ENCODE data around the gene KDM6B. TPM values are rescaled to one million over a fixed set of nuclear protein-coding genes. Genes with fewer than 3 reads are reported as not detected.

Gene KDM6B
- total RNA-seq, 1 experiment from 2014 or later = 41.3 TPM

DNA sequence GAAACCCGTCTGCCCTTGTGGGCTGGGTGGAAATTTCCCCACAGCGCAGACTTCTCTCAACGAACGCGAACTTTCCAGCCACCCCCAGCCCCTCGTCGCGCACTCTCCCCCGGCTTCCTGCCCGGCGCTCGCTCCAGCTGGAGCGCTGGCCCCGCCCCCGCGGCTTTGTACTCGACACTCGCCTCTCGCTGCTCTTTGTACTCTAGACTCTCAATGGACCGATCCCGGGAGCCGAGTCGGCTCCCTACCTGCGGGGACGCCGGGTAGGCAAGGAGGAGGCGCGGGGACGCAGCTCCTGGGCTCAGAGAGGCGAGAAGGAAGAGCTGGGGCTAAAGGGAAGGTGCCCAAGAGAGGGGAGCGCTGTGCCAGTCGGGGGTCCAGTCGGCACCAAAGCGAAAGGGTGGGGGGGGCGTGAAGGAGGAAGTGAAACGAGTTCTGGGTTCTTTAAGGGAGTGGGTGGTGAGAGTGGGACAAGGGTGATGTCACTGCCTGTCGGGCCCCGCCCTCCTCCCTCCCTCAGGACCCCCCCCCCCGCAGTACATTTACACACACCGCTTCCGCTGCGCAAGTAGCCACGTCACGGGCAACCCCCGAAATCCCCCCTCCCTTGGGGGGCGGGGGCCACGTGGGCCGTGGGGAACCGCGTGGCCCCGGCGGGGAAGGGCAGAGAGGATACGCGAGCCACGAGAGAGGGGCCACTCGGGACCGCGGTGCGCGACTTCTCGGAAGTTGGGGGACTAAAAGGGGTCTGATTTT, 9.7 kb downstream of the KDM6B start:
- POLR2A ChIA-PET (ENCODE audit: unreplicated experiment) = interaction anchor here (0.5 to 0.6 kb wide), 2 partner anchors 69 to 160 kb away, joined by 4 to 7 read pairs; no protein-coding TSS in a partner anchor
- BruUV-seq (replicated peaks) = no TSS peak
- peaks cover 23% of the 10 kb centered on the region for H3K79me2 ChIP-seq (ENCODE audit: low read depth)

DNA sequence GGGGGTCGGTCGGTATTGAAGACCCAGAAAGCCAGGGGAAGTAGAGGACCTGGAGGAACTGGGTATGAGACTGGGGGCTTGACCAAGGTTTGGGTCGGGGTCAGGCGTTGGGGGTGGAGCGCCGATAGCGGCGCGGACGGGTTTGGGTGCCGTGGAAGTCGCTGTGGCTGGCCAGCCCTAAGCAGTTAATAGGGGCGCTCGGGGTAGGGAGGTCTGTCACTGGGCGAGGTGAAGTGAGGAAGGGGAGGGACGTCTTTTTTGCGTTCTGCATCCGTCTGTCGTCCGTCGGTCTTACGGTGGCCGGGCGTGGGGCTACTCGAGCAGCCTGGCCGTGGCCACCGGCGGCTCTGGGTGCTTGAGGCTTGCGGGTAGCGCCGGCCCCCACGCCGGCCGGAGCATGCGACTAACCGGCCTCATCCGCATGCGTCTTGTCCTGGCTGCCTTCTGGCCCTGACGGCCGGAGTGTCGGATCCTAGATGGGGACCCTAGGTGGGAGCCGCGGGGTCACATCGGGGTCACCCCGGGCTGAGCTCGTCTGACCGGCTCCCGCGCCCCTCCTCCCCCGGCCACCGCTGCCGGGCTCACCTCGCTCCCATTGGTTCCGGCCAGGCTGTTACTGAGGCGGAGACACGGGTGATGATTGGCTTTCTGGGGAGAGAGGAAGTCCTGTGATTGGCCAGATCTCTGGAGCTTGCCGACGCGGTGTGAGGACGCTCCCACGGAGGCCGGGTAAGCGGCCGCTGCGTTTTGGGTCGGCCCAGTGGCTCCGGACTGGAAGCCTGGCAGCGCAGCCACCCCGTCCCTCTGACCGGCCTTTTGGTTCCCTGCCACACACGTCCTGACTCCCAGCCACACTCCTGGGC, 10.5 kb downstream of the KDM6B start:
- Histone ChIP-seq H3K4me1 (replicated peaks; ENCODE audit: insufficient read depth) (peaks cover 10% of the 10 kb centered on the region), H3K4me2 (peak overlapping the region; percentile 97), H3K4me3 (peak overlapping the region; percentile 93), H3F3A (ENCODE audit: insufficient read depth, low read depth) (peaks cover 35% of the 10 kb centered on the region; the same call in 1 of the 2 replicates), H3K79me2 (ENCODE audit: low read depth) (peaks cover 23% of the 10 kb centered on the region), H3K27me3 (ENCODE audit: insufficient read depth, low read depth) (no peaks in the 10 kb centered on the region), H3K9me2 (ENCODE audit: insufficient read depth) (no peaks in the 10 kb centered on the region), H2AFZ (0 out of 2 replicates have a peak overlapping the region, but pooled peaks have one; percentile 55), H3K9me3 (ENCODE audit: insufficient read depth, low read depth) (no peaks in the 10 kb centered on the region), H3K27ac (peak overlapping the region; percentile 92), H4K20me1 (ENCODE audit: insufficient read depth) (peaks cover 10% of the 10 kb centered on the region), H3K36me3 (ENCODE audit: low read depth) (no peaks in the 10 kb centered on the region)
- BruUV-seq (replicated peaks) = TSS peak; percentile 25
- POLR2A ChIA-PET (ENCODE audit: unreplicated experiment) = interaction anchor here (0.9 kb wide), 1 partner anchor 9 kb away, joined by 4 read pairs; no protein-coding TSS in a partner anchor
- CTCF ChIA-PET = interaction anchor here (0.5 to 1.1 kb wide), 3 partner anchors 12 to 78 kb away, joined by 3 to 7 read pairs (median 3); partner anchors contain the start of gene NAA38
- TF ChIP-seq, protein P1, sequence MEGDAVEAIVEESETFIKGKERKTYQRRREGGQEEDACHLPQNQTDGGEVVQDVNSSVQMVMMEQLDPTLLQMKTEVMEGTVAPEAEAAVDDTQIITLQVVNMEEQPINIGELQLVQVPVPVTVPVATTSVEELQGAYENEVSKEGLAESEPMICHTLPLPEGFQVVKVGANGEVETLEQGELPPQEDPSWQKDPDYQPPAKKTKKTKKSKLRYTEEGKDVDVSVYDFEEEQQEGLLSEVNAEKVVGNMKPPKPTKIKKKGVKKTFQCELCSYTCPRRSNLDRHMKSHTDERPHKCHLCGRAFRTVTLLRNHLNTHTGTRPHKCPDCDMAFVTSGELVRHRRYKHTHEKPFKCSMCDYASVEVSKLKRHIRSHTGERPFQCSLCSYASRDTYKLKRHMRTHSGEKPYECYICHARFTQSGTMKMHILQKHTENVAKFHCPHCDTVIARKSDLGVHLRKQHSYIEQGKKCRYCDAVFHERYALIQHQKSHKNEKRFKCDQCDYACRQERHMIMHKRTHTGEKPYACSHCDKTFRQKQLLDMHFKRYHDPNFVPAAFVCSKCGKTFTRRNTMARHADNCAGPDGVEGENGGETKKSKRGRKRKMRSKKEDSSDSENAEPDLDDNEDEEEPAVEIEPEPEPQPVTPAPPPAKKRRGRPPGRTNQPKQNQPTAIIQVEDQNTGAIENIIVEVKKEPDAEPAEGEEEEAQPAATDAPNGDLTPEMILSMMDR (conservative IDR thresholded peaks at IDR 0.05) = no peak
- TF ChIP-seq EZH2 (IDR thresholded peaks at IDR 0.05; ENCODE audit: low read depth) = no peak
- intact Hi-C loops (cut with micrococcal nuclease; ENCODE audit: unreplicated experiment) = loop anchor here (1.0 to 5.0 kb wide), 5 partner anchors 8 to 582 kb away; partner anchors contain the start of genes CLDN7 and NAA38
- DNase-seq = peak; percentile 78 to 93

More for the DNA sequence above, 9.7 kb downstream of the KDM6B start:
- peak overlapping the region; percentile 93 for H3K4me3 ChIP-seq
- H3K36me3 ChIP-seq (ENCODE audit: low read depth) = no peaks in the 10 kb centered on the region
- H3K9me2 ChIP-seq (ENCODE audit: insufficient read depth) = no peaks in the 10 kb centered on the region
- 0 out of 2 replicates have a peak overlapping the region, but pooled peaks have one; percentile 70 for H2AFZ ChIP-seq
- peak overlapping the region; percentile 97 for H3K4me2 ChIP-seq
- intact Hi-C loops (cut with micrococcal nuclease; ENCODE audit: unreplicated experiment) = loop anchor here (1.0 to 5.0 kb wide), 5 partner anchors 7 to 581 kb away; partner anchors contain the start of genes CLDN7 and NAA38
- peaks cover 39% of the 10 kb centered on the region; the same call in 1 of the 2 replicates for H3F3A ChIP-seq (ENCODE audit: insufficient read depth, low read depth)
- TF ChIP-seq EZH2 (IDR thresholded peaks at IDR 0.05; ENCODE audit: low read depth) = no peak
- TF ChIP-seq, protein P1 (conservative IDR thresholded peaks at IDR 0.05) = no peak
- H3K27ac ChIP-seq = peak overlapping the region; percentile 92
- peak; percentile 59 to 80 for DNase-seq
- CTCF ChIA-PET = no interaction called here
- H3K4me1 ChIP-seq (replicated peaks; ENCODE audit: insufficient read depth) = peaks cover 16% of the 10 kb centered on the region
- no peaks in the 10 kb centered on the region for H3K9me3 ChIP-seq (ENCODE audit: insufficient read depth, low read depth)
- peaks cover 10% of the 10 kb centered on the region for H4K20me1 ChIP-seq (ENCODE audit: insufficient read depth)
- no peaks in the 10 kb centered on the region for H3K27me3 ChIP-seq (ENCODE audit: insufficient read depth, low read depth)

Data from PC-9 (cell line).